Upper lobe of left lung (tissue), 4 donors: ENCODE data around the gene AP1G1.

Experiments
- EP300 ChIP-seq, 4 donors: sonication (generic); formaldehyde crosslinking; IDR thresholded peaks; one replicate each; pipeline ENCODE4 v1.5.1; 2017; ENCODE audit warnings: antibody characterized with exemption in 4 of 4, control low read depth in 2 of 4
- POLR2A ChIP-seq, 4 donors: fragments of 450-650 bp; IDR thresholded peaks; one replicate each; pipeline ENCODE4 v1.5.1; 2016 to 2017; ENCODE audit warnings: antibody characterized with exemption in 4 of 4, mild to moderate bottlenecking in 2 of 4
- POLR2AphosphoS5 ChIP-seq, 2 donors: sonication (generic); formaldehyde crosslinking; IDR thresholded peaks; one replicate each; pipeline ENCODE4 v1.5.1; 2017; ENCODE audit warnings: antibody characterized with exemption in 2 of 2
- TF ChIP-seq, protein P1 (sequence below), 6 experiments: fragments of 450-650 bp in 4 of 6; fragments of 200-600 bp in 2 of 6; sonication (generic) in 2 of 6; IDR thresholded peaks; one replicate each; pipeline ENCODE4 v1.5.1; 2016 to 2019; ENCODE audit warnings: antibody characterized with exemption in 6 of 6

DNA sequence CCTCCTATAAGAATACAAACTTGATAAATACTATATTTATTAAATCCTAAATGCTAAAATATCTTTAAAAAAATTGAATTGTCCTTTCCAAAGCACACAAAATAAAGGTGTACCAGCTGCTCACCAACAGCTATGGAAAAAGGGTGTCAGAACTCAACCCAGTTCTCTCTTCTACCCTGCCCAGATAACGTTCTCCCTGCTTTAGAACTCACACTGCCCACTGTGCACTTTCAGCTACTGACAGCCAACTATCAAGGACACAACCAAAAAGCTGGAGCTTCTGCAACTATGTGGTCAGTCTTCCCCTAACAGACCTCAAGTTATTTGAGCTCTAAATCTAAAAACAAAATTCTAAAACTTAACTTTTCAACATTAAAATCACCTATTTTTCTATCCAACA lies 13.7 kb downstream of the AP1G1 start:
- TF ChIP-seq, protein P1, sequence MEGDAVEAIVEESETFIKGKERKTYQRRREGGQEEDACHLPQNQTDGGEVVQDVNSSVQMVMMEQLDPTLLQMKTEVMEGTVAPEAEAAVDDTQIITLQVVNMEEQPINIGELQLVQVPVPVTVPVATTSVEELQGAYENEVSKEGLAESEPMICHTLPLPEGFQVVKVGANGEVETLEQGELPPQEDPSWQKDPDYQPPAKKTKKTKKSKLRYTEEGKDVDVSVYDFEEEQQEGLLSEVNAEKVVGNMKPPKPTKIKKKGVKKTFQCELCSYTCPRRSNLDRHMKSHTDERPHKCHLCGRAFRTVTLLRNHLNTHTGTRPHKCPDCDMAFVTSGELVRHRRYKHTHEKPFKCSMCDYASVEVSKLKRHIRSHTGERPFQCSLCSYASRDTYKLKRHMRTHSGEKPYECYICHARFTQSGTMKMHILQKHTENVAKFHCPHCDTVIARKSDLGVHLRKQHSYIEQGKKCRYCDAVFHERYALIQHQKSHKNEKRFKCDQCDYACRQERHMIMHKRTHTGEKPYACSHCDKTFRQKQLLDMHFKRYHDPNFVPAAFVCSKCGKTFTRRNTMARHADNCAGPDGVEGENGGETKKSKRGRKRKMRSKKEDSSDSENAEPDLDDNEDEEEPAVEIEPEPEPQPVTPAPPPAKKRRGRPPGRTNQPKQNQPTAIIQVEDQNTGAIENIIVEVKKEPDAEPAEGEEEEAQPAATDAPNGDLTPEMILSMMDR (IDR thresholded peaks at IDR 0.05) = no peak
- TF ChIP-seq POLR2A (IDR thresholded peaks at IDR 0.05) (no peak), POLR2AphosphoS5 (IDR thresholded peaks at IDR 0.05) (no peak), EP300 (IDR thresholded peaks at IDR 0.05) (no peak)
